Measurements from ENCODE around the gene ANKRD53.

Gene ANKRD53

DNA sequence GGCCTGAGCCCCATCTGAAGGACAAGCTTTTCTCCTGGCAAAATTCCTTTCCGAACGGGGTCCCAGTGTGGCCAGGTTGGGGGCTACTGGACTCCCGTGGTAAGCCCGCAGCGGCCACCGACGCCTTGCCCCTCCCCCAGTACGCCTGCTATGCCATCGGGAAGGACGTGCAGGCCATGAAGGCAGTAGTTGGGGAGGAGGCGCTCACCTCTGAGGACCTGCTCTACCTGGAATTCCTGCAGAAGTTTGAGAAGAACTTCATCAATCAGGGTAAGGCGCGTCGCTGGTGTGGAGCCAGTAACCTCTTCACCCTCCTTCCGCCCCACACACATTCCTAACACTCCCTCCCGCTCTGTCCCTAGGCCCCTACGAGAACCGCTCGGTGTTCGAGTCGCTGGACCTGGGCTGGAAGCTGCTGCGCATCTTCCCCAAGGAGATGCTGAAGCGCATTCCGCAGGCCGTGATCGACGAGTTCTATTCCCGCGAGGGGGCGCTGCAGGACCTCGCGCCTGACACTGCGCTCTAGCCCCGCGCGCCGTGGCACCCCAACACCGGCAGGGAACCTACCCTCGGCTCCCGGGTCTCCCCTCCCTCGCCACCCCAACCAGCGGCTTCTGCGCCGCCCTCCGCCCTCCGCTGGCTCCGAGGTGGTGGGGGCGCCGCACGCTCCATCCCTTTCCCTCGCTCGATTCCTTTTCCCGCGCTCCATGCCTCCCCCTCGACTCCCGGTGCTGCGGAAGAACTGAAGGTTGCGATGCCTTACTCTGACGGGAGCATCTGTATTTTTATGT, 13.6 kb upstream of the ANKRD53 start:
- DNase-seq (ENCODE audit: low spot score), result no peak

DNA sequence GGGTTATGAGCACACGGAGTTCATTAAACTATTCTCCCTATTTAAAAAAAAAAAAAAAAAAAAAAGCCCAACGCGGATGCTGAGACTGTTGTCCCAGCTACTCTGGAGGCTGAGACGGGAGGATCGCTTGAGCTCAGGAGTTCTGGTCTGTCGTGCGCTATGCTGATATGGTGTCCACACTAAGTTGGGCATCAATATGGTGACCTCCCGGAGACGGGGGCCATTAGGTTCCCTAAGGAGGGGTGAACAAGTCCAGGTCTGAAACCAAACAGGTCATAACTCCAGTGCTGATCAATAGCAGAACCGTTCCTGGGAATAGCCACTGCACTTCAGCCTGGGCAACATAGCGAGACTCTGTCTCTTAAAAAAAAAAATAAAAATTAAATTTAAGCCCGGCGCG, 12.9 kb upstream of the ANKRD53 start:
- DNase-seq (ENCODE audit: low spot score), result no peak

DNA sequence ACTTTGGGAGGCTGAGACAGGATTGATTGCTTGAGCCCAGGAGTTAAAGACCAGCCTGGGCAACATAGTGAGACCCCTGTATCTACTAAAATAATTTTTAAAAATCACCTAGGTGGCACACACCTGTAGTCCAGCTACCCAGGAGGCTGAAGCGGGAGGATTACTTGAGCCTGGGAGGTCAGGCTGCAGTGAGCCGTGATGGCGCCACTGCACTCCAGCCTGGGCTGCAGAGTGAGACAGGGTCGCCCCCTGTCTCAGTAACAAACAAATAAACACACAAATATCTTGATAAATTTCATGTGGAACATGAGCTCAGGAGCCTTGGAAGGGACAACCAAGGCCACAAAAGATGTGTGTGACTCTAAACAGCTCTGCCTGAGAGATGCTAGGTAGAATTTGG, 11.7 kb upstream of the ANKRD53 start:
- DNase-seq (ENCODE audit: low spot score), result no peak

DNA sequence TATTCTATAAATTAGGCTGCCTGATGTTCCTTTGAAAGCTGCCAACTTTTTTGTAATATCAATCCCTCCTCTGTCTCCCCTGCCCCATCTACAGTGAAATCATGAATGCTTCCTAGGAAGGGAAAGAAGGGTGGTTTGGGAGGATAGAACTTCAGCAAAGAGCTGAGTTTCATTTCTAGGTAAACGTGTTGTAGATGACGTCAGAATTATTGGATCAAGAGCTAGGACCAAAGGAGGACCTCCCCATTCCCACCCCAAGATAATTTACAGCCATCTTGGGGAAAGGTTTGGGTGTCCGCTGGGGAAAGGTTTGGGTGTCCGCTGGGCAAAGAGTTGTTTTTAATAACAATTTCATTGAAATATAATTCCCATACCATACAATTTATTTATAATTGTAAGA, 11.2 kb upstream of the ANKRD53 start:
- no peak for DNase-seq (ENCODE audit: low spot score)

DNA sequence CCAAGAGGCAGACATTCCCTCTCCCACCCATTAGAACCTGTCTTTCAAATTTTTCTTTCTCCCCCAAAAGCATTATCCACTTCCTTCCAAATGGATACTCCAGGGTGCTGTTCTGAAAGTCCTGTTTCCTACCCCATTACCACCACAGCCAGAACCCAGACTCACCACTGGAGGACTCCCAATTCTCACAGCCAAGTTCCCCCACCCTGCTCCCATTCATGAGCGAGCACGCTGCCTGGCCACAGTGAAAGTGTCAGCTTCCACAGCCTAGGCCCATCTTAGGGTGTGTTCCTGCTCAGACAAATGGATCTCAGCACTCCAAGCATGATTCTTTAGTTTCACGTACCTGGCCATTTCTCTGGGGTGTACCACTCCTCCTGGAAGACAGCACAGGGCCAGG, 3.8 kb upstream of the ANKRD53 start:
- no peak for DNase-seq (ENCODE audit: low spot score)

DNA sequence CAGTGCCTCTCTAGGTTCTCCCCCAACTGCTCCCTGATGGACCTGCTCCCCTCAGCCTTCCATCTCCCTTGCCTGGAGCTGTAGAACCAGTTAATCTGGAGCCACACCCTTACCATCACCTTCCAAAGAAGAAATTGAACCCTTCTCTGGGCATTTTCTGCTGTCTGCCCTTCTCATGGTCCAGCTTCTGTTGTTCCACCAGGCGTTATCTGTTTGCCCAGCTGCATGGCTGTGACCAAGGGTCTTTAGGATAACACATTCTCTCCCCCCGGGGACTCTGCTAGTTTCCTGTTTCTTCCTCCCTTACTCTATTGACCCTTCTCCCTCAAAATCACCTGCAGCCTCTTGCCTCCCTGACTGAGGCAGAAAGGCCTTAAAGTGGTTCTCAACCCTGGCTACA, 3.2 kb upstream of the ANKRD53 start:
- no peak for DNase-seq (ENCODE audit: low spot score)

DNA sequence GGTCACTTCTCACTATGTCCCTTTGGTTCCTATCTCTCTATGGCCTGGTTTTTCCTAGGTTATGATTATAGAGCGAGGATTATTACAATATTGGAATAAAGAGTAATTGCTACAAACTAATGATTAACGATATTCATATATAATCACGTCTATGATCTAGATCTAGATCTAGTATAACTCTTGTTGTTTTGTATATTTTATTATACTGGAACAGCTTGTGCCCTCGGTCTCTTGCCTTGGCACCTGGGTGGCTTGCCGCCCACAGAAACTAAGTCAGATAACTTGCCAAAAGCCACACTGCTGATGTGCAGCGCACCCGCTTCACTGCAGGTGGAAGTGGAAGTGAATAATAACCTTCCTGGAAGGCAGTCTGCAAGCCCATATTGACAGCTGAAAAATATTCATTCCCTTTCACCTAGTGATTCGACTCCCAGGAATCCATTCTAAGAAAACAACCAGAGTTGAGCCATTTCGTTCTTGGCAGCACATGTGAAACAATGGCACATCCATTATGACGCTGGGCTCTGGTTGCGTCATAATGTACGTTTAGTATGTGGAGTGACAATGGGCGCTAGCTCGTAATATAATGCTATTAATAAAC, 725 bp upstream of the ANKRD53 start:
- DNase-seq (ENCODE audit: low spot score), result no peak

DNA sequence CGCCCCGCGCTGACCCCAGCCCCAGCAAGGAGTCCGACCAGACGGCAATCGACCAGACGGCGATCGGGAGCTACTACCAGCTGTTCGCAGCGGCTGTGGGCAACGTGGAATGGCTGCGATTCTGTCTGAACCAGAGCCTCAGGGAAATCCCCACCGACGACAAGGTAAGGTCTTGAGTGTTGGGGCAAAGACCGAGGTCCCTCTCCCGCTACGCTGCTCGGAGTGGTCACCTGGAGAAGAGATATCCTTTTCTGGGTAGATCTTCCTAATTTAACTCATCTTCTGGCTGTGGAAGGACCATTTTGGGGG, 704 bp downstream of the ANKRD53 start:
- no peak for DNase-seq (ENCODE audit: low spot score)

DNA sequence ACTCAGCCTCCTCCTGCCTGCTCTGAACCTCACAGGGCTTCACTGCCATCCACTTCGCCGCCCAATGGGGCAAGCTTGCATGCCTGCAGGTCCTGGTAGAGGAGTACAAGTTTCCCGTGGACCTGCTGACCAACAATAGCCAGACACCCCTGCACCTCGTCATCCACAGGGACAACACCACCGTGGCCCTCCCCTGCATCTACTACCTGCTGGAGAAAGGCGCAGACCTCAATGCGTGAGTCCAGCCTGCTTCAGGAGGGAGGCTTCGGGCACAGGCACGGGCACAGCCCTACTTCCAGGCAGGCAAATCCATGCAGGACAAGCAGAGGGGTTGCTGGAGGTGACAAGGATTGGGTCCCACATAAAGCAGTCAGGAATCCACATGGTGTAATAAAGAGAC, 1.2 kb downstream of the ANKRD53 start:
- DNase-seq (ENCODE audit: low spot score), result no peak

DNA sequence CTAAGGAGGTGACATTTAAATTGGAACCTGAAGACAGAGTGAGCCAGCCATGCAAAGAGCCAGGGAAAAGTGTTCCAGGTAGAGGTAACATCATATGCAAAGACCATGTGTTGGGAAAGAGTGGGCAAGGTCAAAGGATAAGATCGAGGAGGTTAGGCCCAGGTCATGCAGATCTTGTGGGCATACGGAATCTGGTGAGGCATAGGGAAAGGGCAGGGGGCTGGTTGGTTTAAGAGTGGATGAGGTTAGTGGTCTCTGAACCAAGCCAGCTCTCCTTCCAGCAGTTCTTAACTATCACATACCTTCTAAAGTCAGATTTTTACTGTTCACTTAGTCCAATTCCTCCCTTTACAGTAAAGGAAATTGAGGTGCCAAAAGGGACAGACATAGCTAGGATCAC, 3.0 kb downstream of the ANKRD53 start:
- no peak for DNase-seq (ENCODE audit: low spot score)

DNA sequence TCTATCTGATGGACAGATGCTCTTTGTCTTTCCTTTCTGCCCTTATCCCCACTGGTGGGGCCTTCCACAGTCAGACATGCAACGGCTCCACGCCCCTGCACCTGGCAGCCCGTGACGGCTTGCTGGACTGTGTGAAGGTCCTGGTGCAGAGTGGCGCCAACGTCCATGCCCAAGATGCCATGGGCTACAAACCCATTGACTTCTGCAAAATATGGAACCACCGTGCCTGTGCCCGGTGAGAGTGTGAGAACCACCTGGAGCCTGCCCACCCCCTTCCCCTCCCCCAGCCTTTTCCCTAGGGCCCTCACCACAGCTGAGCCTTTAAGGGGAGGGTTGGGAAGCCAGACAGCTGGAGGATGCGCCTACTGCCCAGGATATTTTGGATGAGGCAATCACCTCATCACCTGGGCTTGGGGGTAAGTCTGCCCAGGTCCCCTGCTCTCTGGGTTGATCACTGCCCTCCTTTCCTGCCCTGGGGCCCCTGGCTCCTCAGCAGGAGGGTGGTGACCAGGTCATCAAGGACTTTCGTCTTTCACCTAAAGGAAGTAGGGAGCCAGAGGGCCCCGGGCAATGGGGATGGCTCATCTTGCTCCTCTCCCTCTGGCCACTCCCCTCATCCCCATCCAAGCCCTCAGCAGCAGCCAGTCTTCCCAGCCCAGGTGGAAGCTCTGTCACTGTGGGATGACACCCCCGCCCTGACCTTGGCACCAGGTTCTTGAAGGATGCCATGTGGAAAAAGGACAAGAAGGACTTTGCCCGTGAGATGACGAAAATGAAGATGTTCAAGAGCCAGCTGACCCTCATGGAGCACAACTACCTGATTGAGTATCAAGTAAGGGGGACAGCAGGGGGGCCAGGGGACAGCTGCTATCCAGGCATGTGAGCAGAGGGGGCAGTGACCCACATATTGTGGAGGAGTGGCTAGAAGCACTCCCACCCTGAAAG, 3.7 kb downstream of the ANKRD53 start:
- no peak for DNase-seq (ENCODE audit: low spot score)

DNA sequence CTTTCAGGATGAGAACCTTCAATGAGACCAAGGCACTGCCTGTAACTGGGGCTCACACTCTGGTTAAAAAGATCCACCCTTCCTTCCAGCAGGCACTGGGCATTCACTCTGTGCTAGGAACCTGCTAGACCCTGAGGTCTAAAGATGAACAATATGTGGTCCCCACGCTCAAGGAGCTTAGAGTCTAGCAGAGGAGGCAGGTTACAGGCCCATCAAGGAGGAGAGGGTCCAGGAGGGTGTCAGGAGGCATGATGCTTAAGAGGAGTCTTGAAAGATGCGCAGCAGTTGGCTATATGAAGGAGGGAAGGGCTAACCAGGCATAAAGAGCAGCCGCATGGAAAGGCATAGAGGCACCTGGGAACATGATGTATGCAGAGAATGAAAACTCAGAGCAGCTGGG, 4.5 kb downstream of the ANKRD53 start:
- DNase-seq (ENCODE audit: low spot score), result no peak

DNA sequence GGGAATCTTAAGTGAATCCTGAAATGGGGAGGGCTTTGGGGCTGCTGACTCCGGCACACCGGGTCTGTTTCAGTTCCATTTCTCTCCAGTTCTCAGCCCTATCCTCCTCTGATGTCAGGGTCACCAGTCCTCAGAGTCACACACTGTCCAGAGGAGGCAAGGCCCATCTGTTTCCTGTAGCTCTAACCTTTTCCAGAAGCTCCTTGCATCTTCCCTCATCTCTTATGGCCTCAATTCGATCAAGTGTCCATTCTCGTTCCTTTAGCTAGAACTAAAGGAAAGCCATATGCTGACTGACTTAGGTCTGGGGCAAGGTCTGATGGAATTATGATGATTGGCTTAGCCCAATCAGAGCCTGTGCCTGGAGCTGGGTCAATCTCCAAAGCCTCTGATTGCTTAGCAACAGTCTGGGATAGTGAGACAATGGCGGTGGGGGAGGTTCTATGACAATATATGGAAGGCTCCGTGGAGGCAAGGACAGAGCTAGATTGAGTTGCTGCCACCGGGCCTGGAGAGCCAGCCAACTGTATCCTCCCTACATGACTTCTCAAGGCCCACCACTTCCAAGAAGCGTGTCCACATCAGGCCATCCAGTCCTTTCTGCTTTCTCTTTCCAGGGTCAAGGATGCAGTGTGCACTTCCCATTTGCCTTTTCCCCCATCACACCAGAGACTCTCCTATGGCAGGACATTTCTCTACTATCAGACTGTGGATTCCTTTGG, 5.2 kb downstream of the ANKRD53 start:
- DNase-seq (ENCODE audit: low spot score), result no peak

DNA sequence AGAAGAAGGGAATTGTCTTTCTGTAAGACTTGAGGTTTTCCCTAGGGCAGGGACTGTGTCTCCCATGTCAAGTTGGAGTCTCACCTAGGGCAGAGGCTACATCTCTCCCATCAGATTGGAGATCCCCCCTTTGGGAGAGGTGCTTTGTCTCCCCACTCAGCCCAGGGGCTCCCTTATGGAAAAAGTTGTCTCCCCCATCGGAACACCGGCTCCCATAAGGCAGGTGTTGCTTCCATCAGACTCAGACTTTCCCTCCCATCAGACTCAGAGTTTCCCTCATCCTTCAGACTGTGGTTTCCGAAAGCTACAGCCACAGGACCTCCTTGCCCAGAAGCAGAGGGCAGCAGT, 5.8 kb downstream of the ANKRD53 start:
- DNase-seq (ENCODE audit: low spot score), result no peak

DNA sequence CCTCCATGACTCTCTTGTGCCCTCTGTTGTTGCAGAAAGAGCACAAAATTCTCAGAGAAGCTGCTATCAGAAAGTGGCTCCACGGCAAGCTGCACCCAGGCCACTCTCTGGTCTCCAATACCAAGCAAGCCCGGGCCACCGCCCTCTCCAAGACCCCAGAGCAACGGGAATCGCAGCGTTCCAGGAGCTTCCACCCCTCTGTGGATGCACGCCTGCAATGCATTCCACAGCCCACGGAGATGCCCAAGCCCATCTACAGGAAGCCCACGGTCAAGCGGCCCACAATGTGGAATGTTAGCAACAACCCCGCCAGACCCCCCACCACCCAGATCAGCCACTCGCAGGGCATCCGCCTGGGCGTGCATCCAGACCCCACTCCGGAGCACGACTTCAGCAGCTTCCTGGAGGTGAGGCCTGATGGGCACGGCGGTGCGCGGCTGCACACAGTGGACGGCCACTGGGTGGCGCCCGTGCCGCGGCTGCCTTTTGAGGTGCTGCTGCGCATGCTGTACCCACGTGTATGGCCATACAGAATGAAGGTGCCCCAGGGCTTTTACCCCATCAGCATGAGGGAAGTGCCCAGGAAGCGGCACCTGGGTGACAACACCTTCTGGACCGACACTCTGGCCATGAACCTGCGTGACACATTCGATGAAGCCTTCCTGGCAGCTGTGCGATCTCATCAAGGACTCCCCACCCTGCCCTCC, 6.3 kb downstream of the ANKRD53 start:
- no peak for DNase-seq (ENCODE audit: low spot score)

DNA sequence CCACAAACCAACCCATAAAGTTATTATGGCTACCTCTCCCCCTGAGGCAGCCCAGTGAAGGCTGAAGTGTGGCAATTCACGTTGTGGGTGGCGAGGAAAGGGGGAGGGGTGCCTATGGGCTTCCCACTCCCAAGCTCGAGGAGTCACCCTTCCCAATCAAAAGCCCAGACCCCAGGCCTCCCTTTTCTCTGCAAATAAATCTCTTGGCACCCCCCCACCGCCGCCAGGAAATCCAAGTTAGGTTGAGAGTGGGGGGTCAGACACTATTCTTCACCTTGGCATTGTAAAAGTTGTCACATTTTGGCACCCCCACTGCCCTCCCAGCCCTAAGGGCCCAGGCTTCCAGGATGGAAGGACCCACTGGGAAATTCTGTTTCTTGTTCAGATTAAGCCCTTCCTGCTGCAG, 6.9 kb downstream of the ANKRD53 start:
- DNase-seq (ENCODE audit: low spot score), result no peak

DNA sequence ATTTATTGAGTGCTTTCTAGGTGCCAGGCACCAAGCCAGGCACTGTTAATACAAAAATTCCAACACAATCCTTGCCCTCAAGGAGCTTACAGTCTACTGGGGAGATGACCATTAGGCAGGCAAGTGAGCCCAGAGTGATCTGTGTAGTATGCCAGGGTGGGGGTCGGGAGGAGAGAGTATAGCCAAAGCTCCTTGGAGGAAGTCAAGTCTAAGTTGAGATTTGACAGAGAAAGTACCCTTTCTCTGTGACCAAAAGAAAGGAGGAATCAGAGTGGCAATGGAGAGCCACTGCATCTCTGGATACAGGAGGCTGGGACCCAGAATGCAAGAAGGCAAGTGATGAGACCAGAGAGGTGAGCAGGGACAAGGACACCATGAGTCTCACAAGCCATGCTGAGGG, 7.5 kb downstream of the ANKRD53 start:
- no peak for DNase-seq (ENCODE audit: low spot score)

DNA sequence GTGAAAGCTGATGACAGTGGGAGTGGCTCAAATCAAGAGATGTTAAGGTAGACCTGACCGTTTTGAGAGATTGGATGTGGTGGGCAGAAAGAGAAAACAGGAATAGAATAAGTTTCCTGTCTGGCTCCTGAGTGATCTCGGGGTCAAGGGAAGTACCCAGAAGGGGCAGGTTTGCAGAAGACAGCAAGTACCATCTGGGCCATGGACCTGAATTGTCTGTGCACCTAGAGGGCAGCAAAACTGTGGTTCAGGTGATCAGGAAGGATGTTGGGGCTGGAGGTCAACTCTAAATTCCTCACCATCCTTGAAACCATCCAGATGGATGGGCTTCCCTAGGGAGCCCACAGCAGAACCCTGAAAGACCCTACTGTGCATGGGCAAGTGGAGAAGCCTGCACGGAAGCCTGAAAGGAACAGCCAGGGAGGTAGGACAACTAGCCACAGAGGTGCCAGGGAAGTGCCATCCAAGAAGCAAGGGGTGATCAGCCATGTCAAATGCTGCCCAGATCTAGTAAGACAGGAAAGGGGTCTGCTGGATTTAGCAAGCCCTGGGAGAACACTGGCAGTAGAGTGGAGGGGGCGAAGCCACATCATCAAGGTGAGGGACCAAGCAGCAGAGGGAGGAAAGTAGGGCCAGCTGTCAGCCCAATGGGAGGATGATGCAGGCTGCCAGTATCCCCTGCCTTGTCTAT, 8.2 kb downstream of the ANKRD53 start:
- DNase-seq (ENCODE audit: low spot score), result no peak

DNA sequence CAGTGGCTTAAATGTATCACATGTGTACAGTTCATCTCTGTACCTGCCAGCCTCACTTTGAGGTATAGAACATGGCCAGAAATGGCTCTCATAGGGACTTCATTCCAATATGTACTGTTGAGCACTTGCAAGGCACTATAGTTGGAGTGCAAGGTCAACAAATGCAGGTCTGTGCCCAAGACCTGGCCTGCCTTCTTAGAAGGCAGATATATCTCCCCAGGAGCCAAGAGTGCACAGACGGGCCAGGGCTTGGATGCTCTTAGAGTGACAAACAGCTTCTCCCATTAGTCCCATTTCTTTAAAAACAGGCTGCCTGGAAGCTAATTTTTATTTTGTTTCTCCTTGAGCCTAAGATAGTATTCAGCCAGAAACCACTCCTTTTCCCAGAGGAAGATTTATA, 9.0 kb downstream of the ANKRD53 start:
- DNase-seq (ENCODE audit: low spot score), result no peak

DNA sequence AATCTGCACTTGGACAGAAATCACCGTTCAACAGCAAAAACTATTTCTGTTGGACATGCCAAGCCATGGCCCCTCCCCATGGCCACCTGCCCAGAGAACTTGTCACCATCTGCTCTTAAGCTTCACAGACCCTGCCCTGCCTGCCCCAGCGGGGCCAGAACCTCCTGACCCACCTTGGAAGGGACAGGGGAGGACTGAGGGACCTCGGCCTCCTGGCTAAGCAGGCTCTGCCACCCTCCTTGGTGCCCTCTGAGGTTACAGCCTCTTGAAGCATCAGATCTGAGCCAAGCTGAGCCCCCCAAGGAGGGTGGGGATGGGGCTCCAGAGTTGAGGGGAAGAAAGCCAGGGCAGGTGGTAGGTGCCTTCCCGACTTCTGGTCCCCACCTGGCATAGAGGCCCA, 9.7 kb downstream of the ANKRD53 start:
- no peak for DNase-seq (ENCODE audit: low spot score)
